Smooth muscle cell of the brain vasculature (primary cell): ENCODE data around the gene DHX8.
"Not testable (repeated sequence)": the region's sequence is repeated elsewhere in the genome, so short reads cannot be mapped to it uniquely, and the experiment has no call there.

Source experiments
- DNase-seq: peaks from one replicate; pipeline ENCODE4 v3.0.0-alpha.2; 2012; ENCODE audit warnings: low read depth, low spot score

Gene DHX8

GRCh38 chr17:43461185-43461584 lies 22.6 kb upstream of the DHX8 start:
- no peak for DNase-seq

GRCh38 chr17:43462569-43462968 lies 21.2 kb upstream of the DHX8 start:
- DNase-seq = not testable (repeated sequence)

- DNase-seq = no peak
Measured at GRCh38 chr17:43463241-43463640, 20.5 kb upstream of the DHX8 start.

DNA sequence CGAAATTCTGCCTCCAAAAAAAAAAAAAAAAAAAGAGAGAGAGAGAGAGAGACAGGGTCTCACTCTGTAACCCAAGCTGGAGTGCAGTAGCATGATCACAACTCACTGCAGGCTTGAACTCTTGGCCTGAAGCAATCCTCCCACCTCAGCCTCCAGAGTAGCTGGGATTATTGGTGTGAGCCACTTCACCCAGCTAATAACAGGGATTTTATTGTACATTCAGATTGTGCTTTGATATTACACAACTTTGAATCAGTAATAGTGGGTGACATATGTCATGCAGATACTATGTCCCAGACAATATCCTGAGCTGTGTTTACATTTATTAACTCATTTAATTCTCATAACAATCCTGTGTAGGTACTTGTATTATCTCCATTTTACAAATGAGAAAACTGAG lies 19.7 kb upstream of the DHX8 start:
- no peak for DNase-seq

- DNase-seq = no peak
Measured at GRCh38 chr17:43465049-43465448, 18.7 kb upstream of the DHX8 start.

DNA sequence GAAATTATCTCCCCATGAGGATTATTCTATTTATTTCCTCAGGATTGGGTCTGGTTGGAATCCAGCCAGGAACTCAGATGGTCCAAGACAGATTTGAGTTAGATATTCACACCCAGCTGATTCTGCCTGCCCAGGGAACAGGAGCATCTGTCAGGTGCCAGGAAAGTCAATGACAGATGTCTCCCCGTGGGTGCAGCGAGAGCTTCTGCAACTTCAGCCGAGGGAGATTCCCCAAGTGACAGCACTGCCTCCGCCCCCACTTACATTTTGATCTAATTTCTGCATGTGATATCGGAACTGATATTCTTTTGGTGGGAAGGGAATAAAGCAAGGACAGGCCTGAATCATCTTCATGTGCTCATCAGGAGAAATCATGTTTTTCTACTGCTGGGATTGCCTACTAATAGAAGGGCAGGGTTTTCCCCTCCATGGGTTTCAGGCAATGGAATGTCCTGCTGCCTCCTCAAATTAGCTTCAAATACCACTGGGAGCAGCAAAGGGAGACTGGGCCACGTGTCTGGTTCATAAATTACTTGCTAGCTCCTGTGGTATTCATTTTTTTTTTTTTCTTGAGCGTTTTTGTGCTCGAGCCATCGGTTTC lies 15.7 kb upstream of the DHX8 start:
- DNase-seq = no peak

- no peak for DNase-seq
Measured at GRCh38 chr17:43468691-43469139, 15.1 kb upstream of the DHX8 start.

DNA sequence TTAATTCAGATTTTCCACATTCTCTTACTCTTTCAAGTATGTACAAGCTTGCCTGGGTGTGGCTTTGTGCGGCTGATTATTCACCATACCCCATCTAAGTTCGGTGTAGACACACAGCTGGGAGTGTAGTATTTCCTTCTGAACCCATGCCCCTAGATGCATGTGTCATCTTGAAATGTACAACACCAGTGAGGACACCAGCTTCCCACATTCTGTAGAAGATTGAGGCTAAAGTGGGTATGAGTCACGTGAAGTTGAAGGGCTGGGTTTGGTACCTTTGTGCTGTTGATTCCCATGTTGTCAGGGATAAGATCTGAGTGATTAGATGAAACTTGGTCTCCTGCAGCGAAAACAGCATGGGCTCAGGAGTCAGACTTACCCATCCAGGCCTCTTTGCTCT lies 14.6 kb upstream of the DHX8 start:
- no peak for DNase-seq

GRCh38 chr17:43471585-43472160 lies 12.1 kb upstream of the DHX8 start:
- DNase-seq = no peak

DNA sequence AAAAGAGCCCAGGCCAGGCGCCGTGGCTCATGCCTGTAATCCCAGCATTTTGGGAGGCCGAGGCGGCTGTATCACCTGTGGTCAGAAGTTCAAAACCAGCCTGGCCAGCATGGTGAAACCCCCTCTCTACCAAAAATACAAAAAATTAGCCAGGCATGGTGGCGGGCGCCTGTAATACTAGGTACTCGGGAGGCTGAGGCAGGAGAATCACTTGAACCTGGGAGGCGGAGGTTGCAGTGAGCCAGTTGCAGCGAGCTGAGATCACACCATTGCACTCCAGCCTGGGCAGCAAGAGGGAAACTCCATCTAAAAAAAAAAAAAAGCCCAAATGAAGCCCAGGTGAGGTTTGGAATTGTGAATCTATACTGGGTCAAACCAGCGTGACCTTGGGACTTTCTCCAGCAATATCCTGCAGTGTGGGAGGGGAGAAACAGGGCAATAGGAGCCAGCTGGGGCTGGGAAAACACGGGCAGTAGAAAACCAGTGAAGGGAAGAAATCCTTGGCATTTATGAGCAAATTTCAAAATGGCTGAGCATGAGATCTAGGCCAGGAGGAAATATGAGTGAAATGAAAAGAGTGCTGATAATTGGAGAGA lies 8.2 kb upstream of the DHX8 start:
- DNase-seq = no peak

- not testable (repeated sequence) for DNase-seq
Measured at GRCh38 chr17:43476306-43476705, 7.5 kb upstream of the DHX8 start.

DNA sequence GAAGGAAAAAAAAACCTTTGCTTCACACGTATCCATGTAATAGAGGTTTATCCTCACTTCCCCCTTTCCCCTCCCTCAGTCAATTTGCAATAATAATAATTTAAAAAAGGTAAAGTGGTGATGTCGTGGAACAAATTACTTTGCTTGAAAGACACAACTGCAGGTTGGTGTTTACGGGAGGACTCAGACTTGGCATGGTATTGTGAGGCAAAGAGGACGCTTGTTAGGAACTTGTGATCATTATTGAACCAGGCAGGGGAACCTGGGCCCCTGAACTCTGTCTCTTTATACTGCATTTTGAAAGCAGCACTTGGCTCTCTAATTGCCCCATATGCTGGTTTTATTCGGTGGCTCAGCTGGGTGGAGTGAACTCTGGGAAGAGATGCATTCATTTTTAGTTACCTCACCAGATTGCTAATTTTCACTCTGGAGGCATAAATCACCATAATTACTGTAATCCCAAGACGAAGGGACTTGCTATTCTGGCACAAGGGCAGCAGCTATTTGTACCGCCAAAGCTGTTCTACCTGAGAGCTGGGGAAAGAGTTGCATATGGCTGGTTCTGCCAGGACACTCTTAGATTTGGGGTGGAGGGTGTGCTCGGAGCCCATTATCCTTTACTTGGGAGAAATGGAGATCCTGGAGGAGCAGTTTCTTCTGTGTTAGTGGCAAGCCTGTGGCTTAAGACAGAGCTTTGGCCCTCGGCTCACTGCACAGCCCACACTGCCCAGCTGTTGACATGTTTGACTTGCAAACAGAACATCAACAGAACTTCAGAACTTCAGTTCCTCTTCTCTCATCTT lies 5.7 kb upstream of the DHX8 start:
- DNase-seq = no peak

DNA sequence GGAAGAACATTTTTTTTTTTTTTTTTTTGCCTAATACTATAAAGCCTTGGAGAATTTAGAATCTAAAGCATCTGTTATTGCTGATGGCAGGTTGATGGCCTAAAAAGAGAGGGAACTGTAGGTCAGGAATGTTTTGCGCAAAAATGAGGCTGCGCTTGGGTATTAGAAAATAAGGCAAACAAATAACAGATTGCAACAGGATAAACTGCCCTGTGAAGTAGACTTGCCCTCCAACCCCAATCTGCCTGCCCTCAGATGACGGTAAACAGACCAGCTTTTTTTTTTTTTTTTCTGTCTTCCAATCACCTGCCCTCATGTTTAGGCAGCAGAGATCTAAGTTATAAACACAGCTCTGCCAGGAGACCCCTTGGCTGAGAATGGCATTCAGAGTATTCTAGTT lies 3.8 kb upstream of the DHX8 start:
- no peak for DNase-seq

- DNase-seq = no peak
Measured at GRCh38 chr17:43482103-43483012, 1.4 kb upstream of the DHX8 start.

GRCh38 chr17:43490621-43491020 lies 6.8 kb downstream of the DHX8 start:
- DNase-seq = no peak

DNA sequence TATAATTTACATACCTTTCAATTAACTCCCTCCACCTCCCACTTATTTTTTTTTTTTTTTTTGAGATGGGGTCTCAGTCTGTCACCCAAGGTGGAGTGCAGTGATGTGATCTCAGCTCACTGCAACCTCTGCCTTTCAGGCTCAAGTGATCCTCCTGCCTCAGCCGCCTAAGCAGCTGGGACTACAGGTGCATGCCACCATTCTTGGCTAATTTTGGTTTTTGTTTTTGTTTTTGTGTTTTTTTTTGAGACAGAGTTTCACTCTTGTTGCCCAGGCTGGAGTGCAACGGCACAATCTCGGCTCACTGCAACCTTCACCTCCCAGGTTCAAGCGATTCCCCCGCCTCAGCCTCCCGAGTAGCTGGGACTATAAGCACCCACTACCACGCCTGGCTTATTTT lies 25.7 kb downstream of the DHX8 start:
- not testable (repeated sequence) for DNase-seq

DNA sequence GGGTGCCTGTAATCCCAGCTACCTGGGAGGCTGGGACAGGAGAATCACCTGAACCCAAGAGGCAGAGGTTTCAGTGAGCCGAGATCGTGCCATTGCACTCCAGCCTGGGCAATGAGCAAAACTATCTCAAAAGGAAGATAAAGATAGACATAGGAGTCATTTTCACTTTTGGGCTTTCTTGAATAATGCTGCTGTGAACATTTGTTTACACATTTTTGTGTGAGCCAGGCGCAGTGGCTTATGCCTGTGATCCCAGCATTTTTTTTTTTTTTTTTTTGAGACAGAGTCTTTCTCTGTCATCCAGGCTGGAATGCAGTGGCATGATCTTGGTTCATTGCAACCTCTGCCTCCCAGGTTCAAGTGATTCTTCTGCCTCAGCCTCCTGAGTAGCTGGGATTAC lies 27.4 kb downstream of the DHX8 start:
- DNase-seq = not testable (repeated sequence)

DNA sequence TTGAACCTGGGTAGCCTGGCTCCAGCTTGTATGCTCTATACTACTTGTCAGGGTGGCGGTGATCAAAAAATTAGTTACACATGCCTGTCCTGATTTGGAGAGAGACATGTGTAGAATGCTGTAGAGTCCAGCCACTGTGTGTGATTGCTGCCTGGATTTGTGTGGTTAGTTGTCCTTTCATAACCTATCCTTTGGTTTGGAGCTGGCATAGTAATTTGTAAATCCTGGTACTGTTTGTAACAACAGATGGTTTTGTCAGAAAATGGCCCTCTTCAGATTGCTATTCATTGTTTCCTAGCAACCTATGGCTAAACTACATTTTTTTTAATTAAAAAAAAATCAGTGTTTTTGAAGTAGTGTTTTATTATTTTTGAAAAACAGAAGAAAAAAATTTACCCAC lies 31.9 kb downstream of the DHX8 start:
- no peak for DNase-seq

DNA sequence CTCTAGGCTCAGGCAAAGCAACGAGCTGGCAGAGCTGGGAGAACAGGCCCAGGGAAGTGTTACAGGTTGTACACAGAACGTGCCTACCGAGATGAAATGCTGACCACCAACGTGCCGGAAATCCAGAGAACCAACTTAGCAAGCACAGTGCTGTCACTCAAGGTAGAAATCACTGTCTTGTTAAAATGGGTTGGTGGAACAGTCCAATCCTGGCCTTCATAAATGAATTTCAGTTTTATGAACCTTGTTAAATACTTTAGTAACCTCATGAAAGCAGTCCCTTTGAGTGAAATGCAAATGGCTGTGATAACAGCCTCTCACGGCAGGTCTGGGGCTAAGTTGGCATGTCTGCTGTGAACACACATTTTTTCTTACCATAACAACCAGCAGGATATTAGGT lies 33.4 kb downstream of the DHX8 start:
- no peak for DNase-seq

GRCh38 chr17:43517615-43518386 lies 34.0 kb downstream of the DHX8 start:
- no peak for DNase-seq

DNA sequence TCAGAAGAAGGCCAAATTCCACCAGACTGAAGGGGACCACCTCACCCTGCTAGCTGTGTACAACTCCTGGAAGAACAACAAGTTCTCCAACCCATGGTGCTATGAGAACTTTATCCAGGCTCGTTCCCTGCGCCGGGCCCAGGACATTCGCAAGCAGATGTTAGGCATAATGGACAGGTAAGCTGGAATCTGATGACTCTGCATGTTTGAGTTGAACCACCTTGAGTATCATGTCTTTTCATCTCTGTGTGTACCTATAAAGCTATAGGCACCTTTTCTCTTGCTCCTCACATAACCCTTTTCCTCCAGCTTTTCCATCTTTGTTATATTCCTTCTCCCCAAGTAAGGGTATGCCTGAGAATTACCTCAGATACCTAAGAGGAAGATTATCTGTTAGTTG lies 37.6 kb downstream of the DHX8 start:
- DNase-seq = no peak
